Limb (tissue), 2 donors: ENCODE data around the gene MDN1.
"Not testable (repeated sequence)": the region's sequence is repeated elsewhere in the genome, so short reads cannot be mapped to it uniquely, and the experiment has no call there.

Source experiments
- DNase-seq, 2 donors: peaks; one replicate each; pipeline ENCODE4 v3.0.0-alpha.2; 2016; ENCODE audit errors: extremely low spot score in 2 of 2

The MDN1 gene

DNA sequence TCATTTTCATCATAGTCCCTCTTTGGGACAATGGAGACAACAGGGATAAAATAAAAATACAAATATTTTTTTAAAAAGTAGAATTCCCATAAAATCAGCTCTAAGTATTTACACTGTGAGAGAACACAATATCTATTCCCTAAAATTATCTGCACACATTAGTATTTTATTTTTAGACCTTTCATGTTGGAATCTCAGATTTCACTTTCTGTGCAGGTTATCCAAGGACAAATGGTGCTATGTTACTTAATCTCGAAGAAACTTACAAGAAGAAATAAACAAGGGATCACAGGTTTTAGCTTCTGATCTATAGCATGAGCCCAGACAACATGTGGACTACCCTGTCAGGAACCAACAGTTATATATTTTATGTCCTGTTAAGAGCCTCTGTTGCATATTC lies 158.0 kb downstream of the MDN1 start:
- DNase-seq, result no peak

DNA sequence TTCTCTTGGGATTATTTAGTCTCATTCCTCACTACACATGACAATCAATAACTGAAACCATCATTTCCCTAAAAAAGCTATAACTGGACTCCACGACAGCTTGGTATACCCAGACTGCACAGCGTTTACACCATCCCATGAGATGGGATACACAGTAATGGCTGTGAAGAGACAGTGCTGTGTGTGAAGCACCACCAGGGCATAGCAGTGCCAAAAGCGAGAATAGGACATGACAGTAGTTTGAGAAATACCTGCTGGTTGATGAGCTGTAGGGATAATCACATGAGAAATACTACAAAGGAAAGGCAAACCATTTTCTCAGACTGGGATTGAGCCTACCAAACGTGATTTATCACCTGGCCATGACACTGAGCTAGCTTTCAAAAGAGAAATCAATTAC lies 158.6 kb downstream of the MDN1 start:
- no peak for DNase-seq

DNA sequence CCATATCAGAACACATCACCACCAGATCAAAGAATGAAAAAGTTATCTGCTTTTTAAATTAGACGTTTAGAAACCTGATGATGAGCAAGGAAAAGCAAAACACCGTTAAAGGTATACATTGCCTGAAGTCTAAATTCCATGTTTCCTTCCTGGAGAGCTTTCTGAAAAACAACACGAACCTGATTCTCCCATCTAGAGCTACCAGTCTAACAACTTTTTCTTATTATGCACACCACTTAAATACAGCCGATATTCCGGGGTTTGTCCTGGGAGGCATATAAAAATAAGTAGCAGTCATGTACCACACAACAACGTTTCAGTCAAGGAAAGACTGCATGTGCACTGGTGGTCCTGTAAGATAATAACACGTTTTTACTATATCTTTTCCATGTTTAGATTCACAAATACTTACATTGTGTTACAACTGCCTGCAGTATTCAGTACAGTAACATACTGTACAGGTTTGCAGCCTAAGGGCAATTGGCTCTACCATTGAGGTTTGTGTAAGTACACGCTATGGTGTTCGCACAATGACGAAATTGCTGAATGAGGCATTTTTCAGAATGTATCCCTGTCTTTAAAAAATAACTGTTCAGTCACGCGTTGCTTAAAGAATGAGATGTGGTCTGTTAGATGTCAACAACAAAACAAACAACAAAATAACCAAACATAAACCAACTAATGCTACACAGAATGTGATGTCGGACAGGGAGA lies 162.0 kb downstream of the MDN1 start:
- DNase-seq, result no peak

DNA sequence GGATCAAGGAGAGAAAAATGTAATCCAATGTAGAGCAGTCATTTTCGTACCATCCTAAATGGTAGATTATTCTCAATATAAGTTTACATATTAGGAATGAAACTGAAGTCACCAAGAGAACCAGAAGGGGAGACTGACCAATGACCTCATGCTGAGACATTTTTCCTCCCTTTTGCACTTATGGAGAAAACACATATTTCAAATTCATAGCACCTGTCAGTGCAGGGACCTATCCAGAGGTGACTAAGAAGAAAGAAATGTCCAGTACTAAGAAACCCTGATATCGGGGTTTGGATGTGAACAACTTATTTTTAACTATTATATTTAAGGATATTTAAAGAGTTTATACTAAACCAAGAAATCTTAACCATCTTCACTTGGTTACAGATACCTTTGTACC lies 164.5 kb downstream of the MDN1 start:
- DNase-seq, result no peak

DNA sequence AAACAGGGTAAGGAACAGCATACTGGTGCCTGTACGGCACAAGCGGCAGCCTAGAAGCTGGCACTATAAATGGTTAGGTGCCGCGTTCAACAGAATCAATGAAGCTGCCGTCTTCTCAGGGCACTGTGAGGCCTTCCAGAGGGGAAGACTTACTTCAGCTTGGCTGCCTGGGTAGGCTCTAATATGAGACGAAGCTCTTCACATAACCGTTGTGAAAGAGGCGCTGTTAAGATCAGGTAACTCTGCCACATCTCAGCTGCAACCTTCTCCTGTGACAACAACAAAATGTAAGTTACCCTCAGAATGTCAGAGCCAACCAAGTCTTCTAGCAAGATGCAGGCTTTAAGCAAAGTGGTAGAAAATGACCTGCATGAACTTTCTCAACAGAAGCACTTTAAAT lies 169.0 kb downstream of the MDN1 start:
- no peak for DNase-seq

DNA sequence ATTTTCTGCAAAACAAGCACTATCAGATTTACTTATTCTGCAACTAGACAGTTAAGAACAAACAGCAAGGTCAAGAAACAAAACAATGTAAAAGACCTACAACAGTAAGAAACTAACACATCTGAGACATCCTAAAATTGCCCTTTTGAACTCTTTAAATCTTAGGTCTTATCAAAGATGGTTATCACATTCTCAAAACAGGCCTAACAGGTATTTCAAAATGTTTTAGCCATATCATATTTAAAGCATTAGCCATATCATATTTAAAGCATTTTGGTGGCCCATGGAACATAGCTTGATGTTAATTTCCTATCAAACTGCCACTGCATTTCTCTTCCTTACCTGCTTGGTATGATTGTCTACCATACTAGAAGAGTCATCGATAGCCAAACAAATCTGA lies 169.9 kb downstream of the MDN1 start:
- no peak for DNase-seq

DNA sequence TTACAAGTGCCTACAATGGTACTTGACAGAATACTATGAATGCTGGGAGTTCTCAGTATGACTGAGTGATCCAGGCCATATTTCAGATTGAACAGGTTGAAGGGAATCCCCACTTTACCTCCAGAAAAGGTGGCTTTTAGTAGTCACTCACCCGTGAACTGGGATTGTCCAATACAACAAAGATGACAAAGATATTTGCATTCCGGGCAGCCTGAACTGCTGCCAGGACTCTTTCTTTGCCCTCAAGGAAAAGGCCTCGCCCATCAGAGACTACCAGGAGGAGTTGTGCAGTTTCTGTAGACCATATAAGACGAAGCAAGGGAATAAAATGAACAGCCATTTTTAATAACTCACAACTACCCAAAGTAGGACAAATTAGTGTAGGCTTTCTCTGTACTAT lies 174.7 kb downstream of the MDN1 start:
- no peak for DNase-seq

DNA sequence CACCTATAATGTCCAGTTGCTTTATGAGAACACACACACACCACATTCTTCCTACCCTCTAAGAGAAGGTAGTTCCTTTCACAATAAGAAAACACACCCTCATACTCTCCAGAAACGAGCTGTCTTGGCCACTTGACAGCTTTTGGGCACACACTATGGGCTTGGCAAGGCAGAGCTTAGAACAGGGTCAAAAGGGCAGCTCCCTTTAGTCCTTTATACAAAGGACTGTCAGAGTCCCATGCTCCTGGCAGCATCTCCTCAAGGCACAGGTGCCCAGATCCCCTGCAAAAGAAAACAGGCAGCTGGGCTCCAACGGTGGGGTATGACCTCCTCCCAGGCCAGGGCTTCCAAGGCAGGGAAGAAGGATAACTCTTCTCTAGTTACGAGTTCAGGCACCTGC lies 176.2 kb downstream of the MDN1 start:
- DNase-seq, result no peak

DNA sequence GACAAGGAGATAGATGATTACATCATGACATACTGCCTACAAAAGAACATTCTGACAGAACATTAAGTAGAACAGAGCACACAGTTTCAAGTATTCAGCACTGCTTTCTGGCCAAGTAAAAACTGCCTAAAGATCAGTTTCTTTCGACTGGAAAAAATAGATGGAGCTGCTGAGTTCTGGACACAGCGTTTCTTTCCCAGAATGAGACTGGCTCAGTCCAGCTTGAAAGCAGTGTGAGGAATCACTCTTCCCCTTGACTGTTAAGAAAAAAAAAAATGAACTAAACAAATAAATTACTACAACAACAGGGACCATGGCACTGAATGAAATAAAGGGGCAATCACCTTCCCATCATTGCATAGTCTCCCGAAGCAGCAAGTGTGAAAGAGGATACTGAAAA lies 176.6 kb downstream of the MDN1 start:
- no peak for DNase-seq

DNA sequence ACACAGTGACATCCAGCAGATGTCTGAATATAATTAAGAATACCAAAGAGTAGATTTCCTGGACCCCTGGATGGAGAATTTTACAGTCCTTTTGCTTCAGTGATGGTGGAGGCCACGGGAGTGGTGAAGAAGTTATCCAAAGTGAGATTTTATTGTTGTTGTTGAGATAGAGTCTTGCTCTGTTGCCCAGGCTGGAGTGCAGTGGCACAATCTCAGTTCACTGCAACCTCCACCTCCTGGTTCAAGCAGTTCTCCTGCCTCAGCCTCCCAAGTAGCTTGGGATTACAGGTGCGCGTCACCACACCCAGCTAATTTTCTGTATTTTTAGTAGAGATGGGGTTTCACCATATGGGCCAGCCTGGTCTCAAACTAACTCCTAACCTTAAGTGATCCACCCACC lies 178.0 kb downstream of the MDN1 start:
- DNase-seq, result not testable (repeated sequence)

DNA sequence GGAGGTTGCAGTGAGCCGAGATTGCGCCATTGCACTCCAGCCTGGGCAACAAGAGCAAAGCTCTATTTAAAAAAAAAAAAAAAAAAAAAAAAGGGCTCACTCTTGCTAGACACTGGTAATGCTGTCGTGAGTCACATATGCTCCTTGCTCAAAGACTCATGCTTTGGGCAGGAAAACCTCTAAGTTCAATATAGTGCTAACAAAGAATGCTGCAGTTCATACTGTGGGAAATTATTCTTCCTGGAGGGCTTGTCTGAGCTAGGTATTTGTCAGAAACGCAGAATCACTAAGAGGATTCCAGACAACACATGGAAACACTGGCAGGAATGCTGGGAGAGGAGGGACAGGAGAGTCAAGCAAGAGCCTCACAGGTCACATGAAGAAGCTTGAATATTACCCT lies 178.8 kb downstream of the MDN1 start:
- DNase-seq, result no peak

DNA sequence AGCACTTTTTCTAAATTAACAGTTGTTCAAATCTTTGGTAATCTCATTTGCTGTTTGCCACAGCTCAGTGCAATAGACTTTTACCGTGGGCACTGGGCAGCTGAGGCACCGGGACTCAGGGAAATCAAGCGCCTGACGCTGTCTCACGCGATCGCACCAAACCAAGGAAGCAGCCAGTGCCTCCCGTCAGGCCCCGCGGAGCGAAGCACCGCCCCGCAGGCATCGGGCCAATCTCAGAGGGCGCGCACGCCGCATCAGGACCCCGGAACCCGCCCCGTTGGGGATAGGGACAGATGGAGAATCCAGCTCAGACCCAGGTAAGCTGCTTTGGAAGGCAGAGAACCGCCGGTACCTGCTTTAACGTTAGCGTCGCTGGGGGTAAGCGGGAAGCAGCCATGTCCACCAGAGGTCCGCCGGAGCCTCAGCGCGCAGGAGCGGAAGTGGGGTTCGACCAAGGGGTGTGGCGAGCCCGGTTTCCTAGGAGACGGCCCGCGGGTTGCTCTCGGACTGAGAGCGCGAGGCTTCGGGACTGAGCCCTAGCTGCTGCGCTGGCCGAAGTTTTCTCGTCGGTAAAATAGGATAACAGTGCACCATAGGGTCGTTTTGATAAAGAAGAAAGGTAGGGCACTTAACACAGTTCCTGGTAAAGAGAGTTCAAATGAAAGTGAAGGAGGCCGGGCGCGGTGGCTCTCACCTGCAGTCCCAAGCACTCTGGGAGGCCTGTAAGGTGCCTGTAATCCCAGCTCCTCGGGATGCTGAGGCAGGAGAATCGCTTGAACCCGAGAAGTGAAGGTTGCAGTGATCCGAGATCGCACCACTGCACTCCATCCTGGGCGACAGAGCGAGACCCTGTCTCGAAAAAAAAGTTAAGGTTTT lies 181.0 kb downstream of the MDN1 start, which contains the start of gene LYRM2:
Gene LYRM2, minus strand, starts transcription at position 428 of the 876 bp plus-strand sequence. Its CDS starts 31 bp downstream, at position 397.
- DNase-seq, result peak; percentile 93 to 96

DNA sequence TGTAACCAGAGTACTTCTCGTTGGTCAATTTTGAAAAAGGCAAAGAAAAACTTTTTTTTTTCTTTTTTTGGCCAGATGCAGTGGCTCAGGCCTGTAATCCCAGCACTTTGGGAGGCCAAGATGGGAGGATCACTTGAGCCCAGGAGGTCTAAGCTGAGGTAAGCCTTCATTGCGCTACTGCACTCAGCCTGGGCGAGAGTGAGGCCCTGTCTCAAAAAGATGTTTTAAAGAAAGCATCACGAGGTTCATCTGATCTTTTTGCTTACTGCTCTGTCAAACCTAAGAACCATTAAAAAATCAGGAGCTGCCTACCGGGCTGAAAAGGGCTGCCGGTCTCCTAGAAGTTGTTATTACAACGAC lies 181.7 kb downstream of the MDN1 start:
- DNase-seq, result no peak

DNA sequence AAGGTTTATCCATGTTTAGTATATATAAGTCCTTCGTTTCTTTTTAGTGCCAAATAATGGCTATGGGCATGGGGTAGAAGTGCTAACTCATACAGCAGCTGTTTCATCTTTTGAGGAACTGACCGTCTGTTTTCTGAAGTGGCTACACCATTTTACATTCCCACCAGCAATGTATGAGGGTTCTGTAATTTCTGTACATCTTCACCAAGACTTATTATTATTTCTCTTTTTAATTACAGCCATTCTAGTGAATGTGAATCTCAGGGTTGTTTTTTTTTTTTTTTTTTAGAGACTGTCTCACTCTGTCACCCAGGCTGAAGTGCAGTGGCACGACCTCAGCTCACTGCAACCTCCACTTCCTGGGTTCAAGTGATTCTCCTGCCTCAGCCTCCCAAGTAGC lies 183.2 kb downstream of the MDN1 start:
- DNase-seq, result not testable (repeated sequence)

DNA sequence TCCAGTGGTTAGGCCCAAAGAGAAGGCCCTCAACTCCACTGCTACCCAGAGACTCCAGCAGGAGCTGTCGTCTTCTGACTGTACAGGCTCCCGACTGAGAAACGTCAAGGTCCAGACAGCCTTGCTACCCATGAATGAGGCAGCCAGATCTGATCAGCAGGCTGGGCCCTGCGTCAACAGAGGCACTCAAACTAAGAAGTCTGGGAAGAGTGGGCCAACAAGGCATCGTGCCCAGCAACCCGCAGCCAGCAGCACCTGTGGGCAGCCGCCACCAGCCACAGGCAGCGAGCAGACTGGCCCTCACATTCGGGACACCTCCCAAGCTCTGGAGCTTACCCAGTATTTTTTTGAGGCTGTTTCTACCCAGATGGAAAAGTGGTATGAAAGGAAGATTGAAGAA lies 189.1 kb downstream of the MDN1 start:
- no peak for DNase-seq

DNA sequence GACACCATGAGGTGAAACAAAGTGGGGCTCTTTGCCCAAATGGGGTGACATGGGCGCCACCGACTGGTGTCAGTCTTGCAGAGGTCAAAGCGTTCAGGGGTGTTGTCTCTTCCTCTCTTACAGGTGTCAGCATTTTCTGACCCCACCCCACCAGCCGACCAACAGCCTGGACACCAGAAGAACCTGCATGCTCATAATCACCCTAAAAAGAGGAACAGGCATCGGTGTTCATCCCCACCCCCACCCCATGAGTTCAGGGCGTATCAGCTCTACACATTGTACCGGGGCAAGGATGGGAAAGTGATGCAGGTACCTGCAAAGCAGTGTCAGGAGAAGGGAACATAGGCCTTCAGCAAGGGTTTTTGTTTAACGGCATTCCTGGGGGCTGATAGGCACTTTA lies 195.8 kb downstream of the MDN1 start:
- DNase-seq, result no peak

DNA sequence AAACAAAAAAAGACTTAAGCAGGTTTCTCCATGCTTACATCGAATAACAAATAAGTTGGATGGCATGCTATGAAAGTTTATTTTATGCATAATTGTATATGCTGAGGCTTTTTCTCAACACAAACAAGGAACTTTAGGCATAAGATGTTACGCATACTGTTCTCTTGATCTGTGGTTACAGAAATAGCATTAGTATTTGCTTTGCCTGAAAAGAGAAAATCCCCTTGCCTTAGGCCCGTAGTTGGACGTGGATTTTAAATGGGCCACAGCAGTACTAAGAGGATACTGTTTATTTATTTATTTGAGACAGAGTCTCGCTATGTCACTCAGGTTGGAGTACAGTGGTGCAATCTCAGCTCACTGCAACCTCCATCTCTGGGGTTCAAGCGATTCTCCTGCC lies 200.0 kb downstream of the MDN1 start:
- DNase-seq, result no peak

DNA sequence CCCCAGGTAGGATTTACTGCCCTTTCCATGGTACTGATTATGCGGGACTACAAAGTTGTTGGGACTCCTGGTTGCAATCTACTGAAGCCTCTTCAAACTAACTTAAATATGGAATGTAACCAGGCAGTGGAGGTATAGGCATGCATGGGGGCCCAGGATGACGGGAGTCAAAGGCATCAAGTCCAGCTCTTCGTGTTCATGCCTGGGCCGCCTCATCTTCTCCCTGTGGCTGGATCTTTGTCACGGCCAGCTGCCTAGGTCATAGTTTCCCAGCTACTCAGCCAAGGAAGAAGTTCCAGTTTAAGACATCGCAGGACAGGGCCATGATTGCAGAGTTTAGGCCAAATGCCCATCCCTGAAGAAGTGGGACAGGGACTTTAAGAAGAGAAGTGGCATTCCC lies 201.6 kb downstream of the MDN1 start:
- DNase-seq, result no peak

DNA sequence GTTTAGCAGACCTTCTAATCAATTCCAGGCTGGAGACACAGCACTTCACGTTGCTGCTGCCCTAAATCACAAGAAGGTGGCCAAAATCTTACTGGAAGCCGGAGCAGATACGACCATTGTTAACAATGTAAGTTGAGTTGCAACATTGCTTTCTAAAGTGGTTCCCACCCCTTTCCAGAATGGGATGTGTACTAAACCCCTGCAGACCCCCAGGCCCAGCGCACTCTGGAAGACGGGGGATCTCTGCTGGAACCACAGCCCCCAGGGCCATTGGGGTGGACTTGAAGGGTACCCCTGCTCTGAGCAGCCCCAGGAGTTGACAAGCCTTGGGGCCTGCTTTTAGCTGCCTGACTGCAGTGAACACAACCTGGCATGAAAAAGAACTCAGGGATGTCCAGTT lies 203.1 kb downstream of the MDN1 start:
- DNase-seq, result no peak

DNA sequence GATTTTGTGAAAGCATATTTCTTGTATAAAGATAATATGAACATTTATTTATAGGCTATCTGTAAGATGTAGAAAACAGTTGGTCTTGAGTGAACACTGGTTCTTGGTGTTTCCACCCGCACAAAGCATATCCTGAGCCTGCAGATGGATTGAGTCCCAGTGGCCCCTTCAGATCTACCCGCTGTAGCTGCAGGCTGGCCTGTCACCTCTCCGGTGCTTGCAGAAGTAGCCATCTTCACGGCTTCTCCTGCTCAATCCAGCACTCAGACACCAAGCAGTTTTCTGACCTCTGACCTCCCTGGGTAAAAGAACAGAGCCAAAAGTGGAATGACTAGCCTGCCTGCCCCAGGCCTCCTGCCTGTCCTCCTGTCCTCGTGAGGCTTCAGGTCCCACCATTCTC lies 203.7 kb downstream of the MDN1 start:
- DNase-seq, result no peak

DNA sequence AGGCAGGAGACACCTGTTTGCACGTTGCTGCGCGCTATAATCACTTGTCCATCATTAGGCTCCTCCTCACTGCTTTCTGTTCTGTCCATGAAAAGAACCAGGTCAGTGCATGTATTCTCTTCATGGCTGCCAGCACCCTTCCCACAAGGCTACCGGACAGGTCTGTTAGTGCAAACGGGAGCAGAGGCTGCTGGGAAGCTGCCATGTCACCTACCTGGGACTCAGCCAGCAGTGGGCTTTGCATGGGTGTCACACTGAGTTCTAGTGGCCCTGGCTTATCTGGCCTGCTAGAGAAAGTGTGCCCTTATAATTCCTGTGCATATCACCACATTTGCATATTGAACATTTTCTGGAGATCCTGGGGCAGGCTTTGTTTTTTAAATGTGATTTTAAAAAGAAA lies 205.8 kb downstream of the MDN1 start:
- DNase-seq, result no peak

DNA sequence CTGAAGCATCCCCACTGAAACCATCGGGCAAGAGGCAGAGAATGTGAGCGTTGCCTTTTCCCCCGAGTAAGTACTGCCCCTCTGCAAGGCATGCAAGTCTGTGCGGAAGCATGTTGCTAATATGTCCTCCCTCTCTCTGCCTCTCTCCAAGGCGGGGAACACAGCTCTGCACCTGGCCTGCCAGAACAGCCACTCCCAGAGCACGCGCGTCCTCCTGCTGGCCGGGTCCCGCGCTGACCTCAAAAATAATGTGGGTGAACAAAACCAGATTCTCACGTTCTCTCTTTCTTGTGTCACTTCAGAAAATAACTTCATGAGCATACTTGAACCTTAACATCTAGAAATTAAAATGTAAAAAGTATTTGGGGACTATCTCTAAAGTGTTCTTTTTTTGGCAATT lies 207.5 kb downstream of the MDN1 start:
- no peak for DNase-seq

DNA sequence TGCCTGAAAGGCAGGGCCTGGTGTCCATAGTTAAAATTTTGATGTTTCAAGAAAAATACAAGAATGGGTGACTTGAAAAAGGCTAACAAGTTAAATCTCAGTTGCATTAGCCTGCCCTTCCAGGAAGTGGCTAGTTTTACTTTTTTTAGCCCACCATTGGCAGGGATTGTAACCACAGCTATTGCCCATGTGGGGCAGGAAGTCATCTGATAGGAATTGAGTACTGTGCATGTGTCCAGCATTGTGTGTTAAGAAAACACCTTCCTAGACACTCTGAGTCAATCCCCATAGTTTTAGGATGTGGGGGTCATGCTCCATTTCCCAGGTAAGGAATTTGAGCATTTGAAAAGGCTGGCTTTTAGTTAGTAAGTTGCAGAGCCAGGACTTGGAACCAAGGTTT lies 207.9 kb downstream of the MDN1 start:
- DNase-seq, result no peak
